SK-N-SH treated with all-trans-retinoic acid at 6 μM for 48 hours (cell line): ENCODE results near the gene APOL6.

ENCODE experiments used
- ATAC-seq: fragments of 200-7000 bp; cut with Tn5 transposase; 3 replicates; pipeline ENCODE4 v1.9.1; 2020; ENCODE audit warnings: mild to moderate bottlenecking, moderate library complexity
- BACH2 ChIP-seq: fragments of 250-450 bp; sonication (Bioruptor Pico); IDR thresholded peaks from 2 replicates; pipeline ENCODE4 v1.9.0; 2021; ENCODE audit warnings: mild to moderate bottlenecking, borderline replicate concordance
- CSDC2 ChIP-seq: fragments of 250-450 bp; sonication (Bioruptor Pico); IDR thresholded peaks from 2 replicates; pipeline ENCODE4 v1.5.0; 2020; ENCODE audit warnings: mild to moderate bottlenecking, moderate library complexity
- ESRRG ChIP-seq: fragments of 250-450 bp; sonication (Bioruptor Pico); IDR thresholded peaks from 2 replicates; pipeline ENCODE4 v1.6.1; 2021; ENCODE audit warnings: mild to moderate bottlenecking
- GLIS3 ChIP-seq: fragments of 250-450 bp; sonication (Bioruptor Pico); IDR thresholded peaks from 2 replicates; pipeline ENCODE4 v1.5.0; 2020; ENCODE audit warnings: mild to moderate bottlenecking, moderate library complexity
- ISL1 ChIP-seq: fragments of 250-450 bp; sonication (Bioruptor Pico); IDR thresholded peaks from 2 replicates; pipeline ENCODE4 v2.1.2; 2022; ENCODE audit warnings: mild to moderate bottlenecking, moderate library complexity
- OSR1 ChIP-seq: fragments of 250-450 bp; sonication (Bioruptor Pico); IDR thresholded peaks from 2 replicates; pipeline ENCODE4 v1.8.0; 2022; ENCODE audit warnings: moderate library complexity, mild to moderate bottlenecking, inconsistent platforms
- PPARA ChIP-seq: fragments of 250-450 bp; sonication (Bioruptor Pico); IDR thresholded peaks from 2 replicates; pipeline ENCODE4 v1.5.0; 2020; ENCODE audit warnings: mild to moderate bottlenecking, borderline replicate concordance
- RARB ChIP-seq: fragments of 250-450 bp; sonication (Bioruptor Pico); IDR thresholded peaks from 2 replicates; pipeline ENCODE4 v1.8.0; 2021; ENCODE audit warnings: mild to moderate bottlenecking, moderate library complexity
- SNAI2 ChIP-seq: fragments of 250-450 bp; sonication (Bioruptor Pico); IDR thresholded peaks from 2 replicates; pipeline ENCODE4 v1.5.0; 2020; ENCODE audit warnings: mild to moderate bottlenecking, moderate library complexity
- TOX ChIP-seq: fragments of 250-450 bp; sonication (Bioruptor Pico); IDR thresholded peaks from 2 replicates; pipeline ENCODE4 v1.8.0; 2021; ENCODE audit warnings: mild to moderate bottlenecking, moderate library complexity, borderline replicate concordance
- ZC3H10 ChIP-seq: fragments of 250-450 bp; sonication (Bioruptor Pico); IDR thresholded peaks from 2 replicates; pipeline ENCODE4 v1.5.1; 2021; ENCODE audit warnings: mild to moderate bottlenecking, moderate library complexity
- ZFP3 ChIP-seq: fragments of 250-450 bp; sonication (Bioruptor Pico); IDR thresholded peaks from 2 replicates; pipeline ENCODE4 v1.5.0; 2020; ENCODE audit warnings: mild to moderate bottlenecking, moderate library complexity
- ZFP30 ChIP-seq: fragments of 450-650 bp; formaldehyde crosslinking; IDR thresholded peaks from 2 replicates; pipeline ENCODE4 v1.5.0; 2022; ENCODE audit warnings: mild to moderate bottlenecking, moderate library complexity
- ZNF565 ChIP-seq: fragments of 450-650 bp; formaldehyde crosslinking; conservative IDR thresholded peaks from 2 replicates; pipeline ENCODE4 v1.5.0; 2020; ENCODE audit warnings: low read depth, mild to moderate bottlenecking, moderate library complexity
- ZNF70 ChIP-seq: fragments of 450-650 bp; formaldehyde crosslinking; IDR thresholded peaks from 2 replicates; pipeline ENCODE4 v1.5.0; 2020; ENCODE audit warnings: mild to moderate bottlenecking, moderate library complexity
- ZNF8 ChIP-seq: fragments of 450-650 bp; formaldehyde crosslinking; IDR thresholded peaks from 2 replicates; pipeline ENCODE4 v1.5.0; 2020; ENCODE audit warnings: mild to moderate bottlenecking, moderate library complexity
- TF ChIP-seq, protein P1 (sequence below): fragments of 250-450 bp; sonication (Bioruptor Pico); IDR thresholded peaks from 2 replicates; pipeline ENCODE4 v1.5.1; 2020; ENCODE audit warnings: low read depth, mild to moderate bottlenecking, moderate library complexity
- TF ChIP-seq, protein P2 (sequence below): fragments of 250-450 bp; sonication (Bioruptor Pico); IDR thresholded peaks from 2 replicates; pipeline ENCODE4 v1.5.1; 2021; ENCODE audit warnings: mild to moderate bottlenecking, moderate library complexity
- TF ChIP-seq, protein P3 (sequence below): fragments of 250-450 bp; sonication (Bioruptor Pico); IDR thresholded peaks from 2 replicates; pipeline ENCODE4 v1.8.0; 2021; ENCODE audit warnings: low read depth, mild to moderate bottlenecking, moderate library complexity, borderline replicate concordance
- TF ChIP-seq, protein P4 (sequence below): fragments of 250-450 bp; sonication (Bioruptor Pico); IDR thresholded peaks from 2 replicates; pipeline ENCODE4 v1.8.0; 2020; ENCODE audit warnings: mild to moderate bottlenecking, moderate library complexity, borderline replicate concordance
- TF ChIP-seq, protein P5 (sequence below): fragments of 250-450 bp; sonication (Bioruptor Pico); IDR thresholded peaks from 2 replicates; pipeline ENCODE4 v1.5.0; 2020; ENCODE audit warnings: mild to moderate bottlenecking, moderate library complexity

Gene APOL6

DNA sequence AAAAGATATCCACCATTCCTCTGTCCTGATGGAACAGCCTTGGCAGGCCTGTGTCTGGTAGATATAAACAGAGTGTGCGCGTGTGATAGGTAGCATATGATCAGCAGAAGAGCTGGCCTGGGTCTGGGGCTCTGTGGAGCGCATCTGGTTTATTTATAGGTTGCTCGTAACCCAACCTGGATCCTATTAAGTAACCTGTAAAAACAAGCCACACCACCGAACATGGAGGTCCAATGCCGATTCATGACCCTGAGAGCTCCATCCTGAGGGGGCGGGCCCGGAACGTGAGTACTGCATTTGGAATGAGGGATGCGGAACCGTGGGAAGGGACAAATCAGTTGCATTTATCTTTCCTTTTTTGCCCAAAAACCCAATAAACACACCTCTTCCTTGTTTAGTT, 37.5 kb downstream of the APOL6 start:
- no peak for TF ChIP-seq TOX (CRISPR knock-in tag)
- no peak for TF ChIP-seq ISL1
- TF ChIP-seq, protein P1, sequence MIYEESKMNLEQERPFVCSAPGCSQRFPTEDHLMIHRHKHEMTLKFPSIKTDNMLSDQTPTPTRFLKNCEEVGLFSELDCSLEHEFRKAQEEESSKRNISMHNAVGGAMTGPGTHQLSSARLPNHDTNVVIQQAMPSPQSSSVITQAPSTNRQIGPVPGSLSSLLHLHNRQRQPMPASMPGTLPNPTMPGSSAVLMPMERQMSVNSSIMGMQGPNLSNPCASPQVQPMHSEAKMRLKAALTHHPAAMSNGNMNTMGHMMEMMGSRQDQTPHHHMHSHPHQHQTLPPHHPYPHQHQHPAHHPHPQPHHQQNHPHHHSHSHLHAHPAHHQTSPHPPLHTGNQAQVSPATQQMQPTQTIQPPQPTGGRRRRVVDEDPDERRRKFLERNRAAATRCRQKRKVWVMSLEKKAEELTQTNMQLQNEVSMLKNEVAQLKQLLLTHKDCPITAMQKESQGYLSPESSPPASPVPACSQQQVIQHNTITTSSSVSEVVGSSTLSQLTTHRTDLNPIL (CRISPR knock-in tag) = no peak
- TF ChIP-seq OSR1 (CRISPR knock-in tag) = no peak
- no peak for TF ChIP-seq ZFP3
- TF ChIP-seq ESRRG (CRISPR knock-in tag) = no peak
- no peak for TF ChIP-seq ZNF565 (CRISPR knock-in tag)
- no peak for TF ChIP-seq ZFP30 (CRISPR knock-in tag)
- TF ChIP-seq ZC3H10 (CRISPR knock-in tag) = no peak
- no peak for TF ChIP-seq RARB
- no peak for ATAC-seq

DNA sequence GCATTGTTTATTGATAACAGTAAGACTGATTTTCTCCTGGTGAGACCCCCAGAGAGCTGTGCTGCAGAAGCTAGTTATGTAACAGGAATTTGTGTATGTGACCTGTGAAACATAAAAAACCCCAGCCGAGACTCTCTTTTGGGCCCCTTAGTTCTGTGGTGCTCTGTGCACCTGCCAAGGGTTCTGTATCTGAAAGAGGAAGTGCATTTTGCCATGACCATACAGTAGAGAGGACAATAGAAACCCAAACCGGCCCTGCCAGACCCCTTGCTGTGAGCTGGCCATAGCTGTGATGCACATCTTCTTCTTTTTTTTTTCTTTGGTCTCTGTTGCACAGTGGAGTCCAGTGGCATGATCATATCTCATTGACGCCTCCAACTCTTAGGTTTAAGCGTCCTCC, 38.1 kb downstream of the APOL6 start:
- no peak for TF ChIP-seq PPARA
- TF ChIP-seq ZFP30 (CRISPR knock-in tag) = no peak
- TF ChIP-seq, protein P1 (CRISPR knock-in tag) = no peak
- TF ChIP-seq, protein P2, sequence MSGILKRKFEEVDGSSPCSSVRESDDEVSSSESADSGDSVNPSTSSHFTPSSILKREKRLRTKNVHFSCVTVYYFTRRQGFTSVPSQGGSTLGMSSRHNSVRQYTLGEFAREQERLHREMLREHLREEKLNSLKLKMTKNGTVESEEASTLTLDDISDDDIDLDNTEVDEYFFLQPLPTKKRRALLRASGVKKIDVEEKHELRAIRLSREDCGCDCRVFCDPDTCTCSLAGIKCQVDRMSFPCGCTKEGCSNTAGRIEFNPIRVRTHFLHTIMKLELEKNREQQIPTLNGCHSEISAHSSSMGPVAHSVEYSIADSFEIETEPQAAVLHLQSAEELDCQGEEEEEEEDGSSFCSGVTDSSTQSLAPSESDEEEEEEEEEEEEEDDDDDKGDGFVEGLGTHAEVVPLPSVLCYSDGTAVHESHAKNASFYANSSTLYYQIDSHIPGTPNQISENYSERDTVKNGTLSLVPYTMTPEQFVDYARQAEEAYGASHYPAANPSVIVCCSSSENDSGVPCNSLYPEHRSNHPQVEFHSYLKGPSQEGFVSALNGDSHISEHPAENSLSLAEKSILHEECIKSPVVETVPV (CRISPR knock-in tag) = no peak
- no peak for TF ChIP-seq ZNF8 (CRISPR knock-in tag)
- TF ChIP-seq BACH2 = no peak
- TF ChIP-seq ZNF565 (CRISPR knock-in tag) = no peak
- TF ChIP-seq, protein P3, sequence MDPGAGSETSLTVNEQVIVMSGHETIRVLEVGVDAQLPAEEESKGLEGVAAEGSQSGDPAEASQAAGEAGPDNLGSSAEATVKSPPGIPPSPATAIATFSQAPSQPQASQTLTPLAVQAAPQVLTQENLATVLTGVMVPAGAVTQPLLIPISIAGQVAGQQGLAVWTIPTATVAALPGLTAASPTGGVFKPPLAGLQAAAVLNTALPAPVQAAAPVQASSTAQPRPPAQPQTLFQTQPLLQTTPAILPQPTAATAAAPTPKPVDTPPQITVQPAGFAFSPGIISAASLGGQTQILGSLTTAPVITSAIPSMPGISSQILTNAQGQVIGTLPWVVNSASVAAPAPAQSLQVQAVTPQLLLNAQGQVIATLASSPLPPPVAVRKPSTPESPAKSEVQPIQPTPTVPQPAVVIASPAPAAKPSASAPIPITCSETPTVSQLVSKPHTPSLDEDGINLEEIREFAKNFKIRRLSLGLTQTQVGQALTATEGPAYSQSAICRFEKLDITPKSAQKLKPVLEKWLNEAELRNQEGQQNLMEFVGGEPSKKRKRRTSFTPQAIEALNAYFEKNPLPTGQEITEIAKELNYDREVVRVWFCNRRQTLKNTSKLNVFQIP (CRISPR knock-in tag) = no peak
- no peak for TF ChIP-seq SNAI2 (CRISPR knock-in tag)
- ATAC-seq = no peak

DNA sequence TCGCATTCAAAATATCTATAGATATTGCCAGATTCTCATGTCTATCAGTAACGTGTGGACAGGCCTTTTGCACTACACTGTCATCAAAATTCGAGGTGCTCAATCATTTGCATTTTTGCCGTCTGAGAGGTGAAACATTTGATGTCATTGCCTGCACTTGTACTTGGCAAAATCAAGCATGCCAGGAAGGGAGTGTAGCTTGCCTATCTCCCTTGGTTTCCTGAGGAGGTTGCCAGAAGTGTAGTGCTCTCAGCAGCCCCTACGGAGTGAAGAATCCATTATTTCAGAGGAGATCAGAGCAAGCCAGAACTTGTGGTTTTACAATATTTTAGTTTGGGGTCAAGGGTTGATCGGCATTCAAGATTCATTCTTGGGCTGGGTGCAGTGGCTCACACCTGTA, 39.2 kb downstream of the APOL6 start:
- TF ChIP-seq OSR1 (CRISPR knock-in tag) = no peak
- TF ChIP-seq, protein P1 (CRISPR knock-in tag) = no peak
- no peak for TF ChIP-seq ZFP30 (CRISPR knock-in tag)
- TF ChIP-seq TOX (CRISPR knock-in tag) = no peak
- TF ChIP-seq ZNF70 (CRISPR knock-in tag) = no peak
- TF ChIP-seq GLIS3 (CRISPR knock-in tag) = no peak
- TF ChIP-seq ISL1 = no peak
- TF ChIP-seq RARB = no peak
- no peak for TF ChIP-seq BACH2
- TF ChIP-seq SNAI2 (CRISPR knock-in tag) = no peak
- TF ChIP-seq, protein P2 (CRISPR knock-in tag) = no peak
- no peak for TF ChIP-seq PPARA
- TF ChIP-seq, protein P4, sequence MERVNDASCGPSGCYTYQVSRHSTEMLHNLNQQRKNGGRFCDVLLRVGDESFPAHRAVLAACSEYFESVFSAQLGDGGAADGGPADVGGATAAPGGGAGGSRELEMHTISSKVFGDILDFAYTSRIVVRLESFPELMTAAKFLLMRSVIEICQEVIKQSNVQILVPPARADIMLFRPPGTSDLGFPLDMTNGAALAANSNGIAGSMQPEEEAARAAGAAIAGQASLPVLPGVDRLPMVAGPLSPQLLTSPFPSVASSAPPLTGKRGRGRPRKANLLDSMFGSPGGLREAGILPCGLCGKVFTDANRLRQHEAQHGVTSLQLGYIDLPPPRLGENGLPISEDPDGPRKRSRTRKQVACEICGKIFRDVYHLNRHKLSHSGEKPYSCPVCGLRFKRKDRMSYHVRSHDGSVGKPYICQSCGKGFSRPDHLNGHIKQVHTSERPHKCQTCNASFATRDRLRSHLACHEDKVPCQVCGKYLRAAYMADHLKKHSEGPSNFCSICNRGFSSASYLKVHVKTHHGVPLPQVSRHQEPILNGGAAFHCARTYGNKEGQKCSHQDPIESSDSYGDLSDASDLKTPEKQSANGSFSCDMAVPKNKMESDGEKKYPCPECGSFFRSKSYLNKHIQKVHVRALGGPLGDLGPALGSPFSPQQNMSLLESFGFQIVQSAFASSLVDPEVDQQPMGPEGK (CRISPR knock-in tag) = no peak
- no peak for TF ChIP-seq CSDC2 (CRISPR knock-in tag)
- TF ChIP-seq ESRRG (CRISPR knock-in tag) = no peak
- TF ChIP-seq, protein P5, sequence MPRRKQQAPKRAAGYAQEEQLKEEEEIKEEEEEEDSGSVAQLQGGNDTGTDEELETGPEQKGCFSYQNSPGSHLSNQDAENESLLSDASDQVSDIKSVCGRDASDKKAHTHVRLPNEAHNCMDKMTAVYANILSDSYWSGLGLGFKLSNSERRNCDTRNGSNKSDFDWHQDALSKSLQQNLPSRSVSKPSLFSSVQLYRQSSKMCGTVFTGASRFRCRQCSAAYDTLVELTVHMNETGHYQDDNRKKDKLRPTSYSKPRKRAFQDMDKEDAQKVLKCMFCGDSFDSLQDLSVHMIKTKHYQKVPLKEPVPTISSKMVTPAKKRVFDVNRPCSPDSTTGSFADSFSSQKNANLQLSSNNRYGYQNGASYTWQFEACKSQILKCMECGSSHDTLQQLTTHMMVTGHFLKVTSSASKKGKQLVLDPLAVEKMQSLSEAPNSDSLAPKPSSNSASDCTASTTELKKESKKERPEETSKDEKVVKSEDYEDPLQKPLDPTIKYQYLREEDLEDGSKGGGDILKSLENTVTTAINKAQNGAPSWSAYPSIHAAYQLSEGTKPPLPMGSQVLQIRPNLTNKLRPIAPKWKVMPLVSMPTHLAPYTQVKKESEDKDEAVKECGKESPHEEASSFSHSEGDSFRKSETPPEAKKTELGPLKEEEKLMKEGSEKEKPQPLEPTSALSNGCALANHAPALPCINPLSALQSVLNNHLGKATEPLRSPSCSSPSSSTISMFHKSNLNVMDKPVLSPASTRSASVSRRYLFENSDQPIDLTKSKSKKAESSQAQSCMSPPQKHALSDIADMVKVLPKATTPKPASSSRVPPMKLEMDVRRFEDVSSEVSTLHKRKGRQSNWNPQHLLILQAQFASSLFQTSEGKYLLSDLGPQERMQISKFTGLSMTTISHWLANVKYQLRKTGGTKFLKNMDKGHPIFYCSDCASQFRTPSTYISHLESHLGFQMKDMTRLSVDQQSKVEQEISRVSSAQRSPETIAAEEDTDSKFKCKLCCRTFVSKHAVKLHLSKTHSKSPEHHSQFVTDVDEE = no peak
- TF ChIP-seq, protein P3 (CRISPR knock-in tag) = no peak
- ATAC-seq = no peak
